ENCODE measurements around the gene SLC25A29. TPM values are rescaled to one million over a fixed set of nuclear protein-coding genes. Genes with fewer than 3 reads are reported as not detected.
A peak's percentile ranks its signal among the peaks of the same experiment; 100 is the strongest.

The SLC25A29 gene
- total RNA-seq, 1 donor = 19.9 TPM

DNA sequence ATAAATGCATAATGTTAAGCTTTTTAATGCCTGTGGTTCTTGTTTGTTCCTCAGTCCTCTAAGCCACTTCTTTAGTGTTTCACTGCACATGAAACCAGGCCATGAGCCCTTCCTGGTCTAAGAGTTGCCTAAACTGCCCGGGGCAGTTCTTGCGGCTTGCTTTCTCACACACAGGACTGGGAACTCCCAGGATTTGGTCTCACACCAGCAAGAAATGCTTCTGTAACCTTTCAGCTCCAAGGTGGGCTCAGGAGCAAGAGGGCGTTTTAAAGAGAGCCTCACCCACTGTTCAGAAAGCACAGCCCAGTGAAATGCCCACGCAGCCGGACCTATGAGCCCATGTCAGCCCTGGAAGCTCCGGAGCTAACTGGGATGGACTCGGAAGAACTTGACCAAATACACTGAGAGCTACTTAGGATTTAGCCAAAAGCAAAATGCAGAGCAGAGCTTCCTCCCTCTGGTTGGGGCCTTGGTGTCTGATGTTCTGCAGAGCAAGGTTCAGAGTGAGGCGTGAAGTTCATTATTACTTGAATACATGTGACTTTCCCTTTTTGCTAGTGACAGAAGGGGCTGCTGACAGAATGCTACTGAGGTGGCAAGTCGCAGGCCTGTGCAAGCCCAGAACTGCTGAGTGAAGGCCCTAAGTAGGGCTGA is 23.4 kb downstream of the SLC25A29 start:
- peaks cover 39% of the 10 kb centered on the region for H4K20me1 ChIP-seq (ENCODE audit: insufficient read depth, low read length)
- H3K9me3 ChIP-seq (ENCODE audit: low read depth, low read length) = no peaks in the 10 kb centered on the region
- TF ChIP-seq, protein P1, sequence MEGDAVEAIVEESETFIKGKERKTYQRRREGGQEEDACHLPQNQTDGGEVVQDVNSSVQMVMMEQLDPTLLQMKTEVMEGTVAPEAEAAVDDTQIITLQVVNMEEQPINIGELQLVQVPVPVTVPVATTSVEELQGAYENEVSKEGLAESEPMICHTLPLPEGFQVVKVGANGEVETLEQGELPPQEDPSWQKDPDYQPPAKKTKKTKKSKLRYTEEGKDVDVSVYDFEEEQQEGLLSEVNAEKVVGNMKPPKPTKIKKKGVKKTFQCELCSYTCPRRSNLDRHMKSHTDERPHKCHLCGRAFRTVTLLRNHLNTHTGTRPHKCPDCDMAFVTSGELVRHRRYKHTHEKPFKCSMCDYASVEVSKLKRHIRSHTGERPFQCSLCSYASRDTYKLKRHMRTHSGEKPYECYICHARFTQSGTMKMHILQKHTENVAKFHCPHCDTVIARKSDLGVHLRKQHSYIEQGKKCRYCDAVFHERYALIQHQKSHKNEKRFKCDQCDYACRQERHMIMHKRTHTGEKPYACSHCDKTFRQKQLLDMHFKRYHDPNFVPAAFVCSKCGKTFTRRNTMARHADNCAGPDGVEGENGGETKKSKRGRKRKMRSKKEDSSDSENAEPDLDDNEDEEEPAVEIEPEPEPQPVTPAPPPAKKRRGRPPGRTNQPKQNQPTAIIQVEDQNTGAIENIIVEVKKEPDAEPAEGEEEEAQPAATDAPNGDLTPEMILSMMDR (IDR thresholded peaks at IDR 0.05; ENCODE audit: extremely low read depth, low read depth, low read length) = no peak
- H3K4me1 ChIP-seq (ENCODE audit: insufficient read depth, low read length) = peaks cover 32% of the 10 kb centered on the region
- H3K36me3 ChIP-seq (ENCODE audit: insufficient read depth, low read length) = peaks cover under 1% of the 10 kb centered on the region
- H3K79me2 ChIP-seq (ENCODE audit: insufficient read depth, low read length) = peaks cover 47% of the 10 kb centered on the region
- H2AFZ ChIP-seq (ENCODE audit: low read length) = no peak overlapping the region
- no peaks in the 10 kb centered on the region for H3K27me3 ChIP-seq (ENCODE audit: insufficient read depth, low read length)
- H3K4me3 ChIP-seq (ENCODE audit: insufficient read depth, low read length) = no peak overlapping the region
- no peak overlapping the region for H3K4me2 ChIP-seq (ENCODE audit: insufficient read depth, low read length)
- H3K27ac ChIP-seq (ENCODE audit: low read depth, low read length) = no peak overlapping the region
- peak; percentile 72 for DNase-seq (ENCODE audit: insufficient read length, low spot score, missing footprints)

DNA sequence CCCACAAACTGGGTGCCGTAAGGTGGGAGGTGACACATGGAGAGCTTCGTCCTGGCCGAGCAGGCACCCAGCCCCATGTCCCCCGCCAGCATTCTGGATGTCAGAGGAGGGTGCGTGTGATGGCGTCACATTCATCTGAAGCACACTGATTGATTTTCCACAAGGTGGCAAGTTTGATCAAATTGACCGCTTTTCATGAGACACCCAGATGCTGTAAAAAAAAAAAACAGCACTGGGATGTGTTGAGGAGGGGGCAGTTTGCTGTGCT is 24.2 kb downstream of the SLC25A29 start:
- Histone ChIP-seq H3K4me1 (ENCODE audit: insufficient read depth, low read length) (peaks cover 35% of the 10 kb centered on the region), H3K79me2 (ENCODE audit: insufficient read depth, low read length) (peaks cover 56% of the 10 kb centered on the region), H3K27ac (ENCODE audit: low read depth, low read length) (no peak overlapping the region), H3K9me3 (ENCODE audit: low read depth, low read length) (no peaks in the 10 kb centered on the region), H4K20me1 (ENCODE audit: insufficient read depth, low read length) (peaks cover 42% of the 10 kb centered on the region), H2AFZ (ENCODE audit: low read length) (no peak overlapping the region), H3K36me3 (ENCODE audit: insufficient read depth, low read length) (peaks cover 9% of the 10 kb centered on the region), H3K27me3 (ENCODE audit: insufficient read depth, low read length) (no peaks in the 10 kb centered on the region), H3K4me2 (ENCODE audit: insufficient read depth, low read length) (no peak overlapping the region), H3K4me3 (ENCODE audit: insufficient read depth, low read length) (no peak overlapping the region)
- DNase-seq (ENCODE audit: insufficient read length, low spot score, missing footprints) = no peak
- TF ChIP-seq, protein P1 (IDR thresholded peaks at IDR 0.05; ENCODE audit: extremely low read depth, low read depth, low read length) = no peak

DNA sequence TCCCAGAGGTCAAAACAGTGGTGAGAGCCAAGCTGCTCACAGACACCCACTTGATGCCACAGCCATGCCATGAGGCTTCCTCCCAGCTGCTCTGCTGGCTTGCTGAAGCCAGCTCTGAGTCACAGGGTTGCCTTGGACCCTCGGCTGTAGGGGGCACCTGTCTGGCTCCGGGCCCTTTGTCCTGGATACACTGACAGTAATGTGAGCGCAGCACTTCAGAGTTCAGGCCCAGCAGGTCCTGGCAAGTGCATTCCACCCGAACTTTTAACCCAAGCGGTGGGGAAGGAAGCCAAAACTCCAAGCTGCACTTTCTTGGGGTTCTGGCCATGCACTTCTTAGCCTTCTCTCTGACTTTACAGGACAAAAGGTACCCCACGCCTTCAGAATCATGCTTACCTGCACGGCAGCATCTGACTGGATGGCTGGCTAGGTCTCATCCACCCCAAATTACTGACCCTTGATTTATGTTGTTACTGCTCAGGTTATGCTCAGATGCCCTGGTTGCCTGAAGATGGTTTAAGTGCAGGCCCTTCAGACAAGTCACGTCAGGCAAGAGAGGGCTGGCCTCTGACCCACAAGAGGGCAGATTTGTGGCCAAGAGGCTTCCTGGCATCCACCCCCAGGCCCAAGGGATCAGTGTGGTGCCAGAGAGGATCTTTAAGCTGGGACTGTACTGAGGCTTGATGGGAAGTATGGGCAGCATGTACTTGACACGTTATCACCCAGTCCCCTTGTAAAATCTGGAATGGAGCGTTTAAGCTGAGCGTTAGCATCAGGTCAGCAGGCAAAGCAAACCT is 24.8 kb downstream of the SLC25A29 start:
- H2AFZ ChIP-seq (ENCODE audit: low read length) = no peak overlapping the region
- H3K79me2 ChIP-seq (ENCODE audit: insufficient read depth, low read length) = peaks cover 61% of the 10 kb centered on the region
- TF ChIP-seq, protein P1 (IDR thresholded peaks at IDR 0.05; ENCODE audit: extremely low read depth, low read depth, low read length) = no peak
- H3K4me2 ChIP-seq (ENCODE audit: insufficient read depth, low read length) = no peak overlapping the region
- H3K27ac ChIP-seq (ENCODE audit: low read depth, low read length) = no peak overlapping the region
- peaks cover 48% of the 10 kb centered on the region for H4K20me1 ChIP-seq (ENCODE audit: insufficient read depth, low read length)
- H3K4me3 ChIP-seq (ENCODE audit: insufficient read depth, low read length) = no peak overlapping the region
- H3K27me3 ChIP-seq (ENCODE audit: insufficient read depth, low read length) = no peaks in the 10 kb centered on the region
- no peaks in the 10 kb centered on the region for H3K9me3 ChIP-seq (ENCODE audit: low read depth, low read length)
- H3K36me3 ChIP-seq (ENCODE audit: insufficient read depth, low read length) = peaks cover 13% of the 10 kb centered on the region
- H3K4me1 ChIP-seq (ENCODE audit: insufficient read depth, low read length) = peaks cover 35% of the 10 kb centered on the region
- DNase-seq (ENCODE audit: insufficient read length, low spot score, missing footprints) = peak; percentile 63

DNA sequence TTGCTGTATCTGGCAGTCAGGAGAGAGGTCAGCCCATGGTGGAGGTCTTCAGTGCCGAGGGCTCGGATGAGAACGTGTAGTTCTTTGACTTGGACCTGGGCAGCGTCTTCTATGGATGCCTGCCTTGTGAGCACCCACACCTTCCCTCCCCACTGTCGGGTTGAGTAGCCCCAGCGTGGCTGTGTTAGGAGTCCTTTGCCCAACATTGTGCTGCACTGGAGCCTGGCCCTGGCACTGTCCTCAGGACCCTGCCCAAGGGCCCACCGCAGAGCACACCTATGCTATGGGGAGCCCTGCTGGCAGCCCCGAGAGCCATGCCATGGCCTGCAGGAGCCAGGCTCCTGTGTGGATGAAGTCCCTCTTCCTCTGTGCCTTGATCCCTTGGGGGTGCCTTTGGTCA is 26.7 kb downstream of the SLC25A29 start:
- Histone ChIP-seq H2AFZ (ENCODE audit: low read length) (no peak overlapping the region), H3K27ac (ENCODE audit: low read depth, low read length) (no peak overlapping the region), H3K36me3 (ENCODE audit: insufficient read depth, low read length) (peaks cover 17% of the 10 kb centered on the region), H3K4me2 (ENCODE audit: insufficient read depth, low read length) (no peak overlapping the region), H3K9me3 (ENCODE audit: low read depth, low read length) (no peaks in the 10 kb centered on the region), H3K79me2 (ENCODE audit: insufficient read depth, low read length) (peaks cover 80% of the 10 kb centered on the region), H3K27me3 (ENCODE audit: insufficient read depth, low read length) (no peaks in the 10 kb centered on the region), H4K20me1 (ENCODE audit: insufficient read depth, low read length) (peaks cover 63% of the 10 kb centered on the region), H3K4me1 (ENCODE audit: insufficient read depth, low read length) (peaks cover 31% of the 10 kb centered on the region), H3K4me3 (ENCODE audit: insufficient read depth, low read length) (no peak overlapping the region)
- TF ChIP-seq, protein P1 (IDR thresholded peaks at IDR 0.05; ENCODE audit: extremely low read depth, low read depth, low read length) = no peak
- DNase-seq (ENCODE audit: insufficient read length, low spot score, missing footprints) = no peak

All from osteoblast (primary cell).